Loucy (cell line): ENCODE data around the gene OPN3.

ENCODE experiments used
- EZH2phosphoT487 ChIP-seq: fragments of 200-600 bp; IDR thresholded peaks from 2 replicates; pipeline ENCODE4 v1.6.1; 2018; ENCODE audit warnings: antibody characterized with exemption, mild to moderate bottlenecking, moderate library complexity, borderline replicate concordance
- TF ChIP-seq, protein P1 (sequence below): fragments of 200-600 bp; sonication (generic); conservative IDR thresholded peaks from 2 replicates; pipeline ENCODE4 v1.5.1; 2014; ENCODE audit warnings: mild to moderate bottlenecking, antibody characterized with exemption, low read length

DNA sequence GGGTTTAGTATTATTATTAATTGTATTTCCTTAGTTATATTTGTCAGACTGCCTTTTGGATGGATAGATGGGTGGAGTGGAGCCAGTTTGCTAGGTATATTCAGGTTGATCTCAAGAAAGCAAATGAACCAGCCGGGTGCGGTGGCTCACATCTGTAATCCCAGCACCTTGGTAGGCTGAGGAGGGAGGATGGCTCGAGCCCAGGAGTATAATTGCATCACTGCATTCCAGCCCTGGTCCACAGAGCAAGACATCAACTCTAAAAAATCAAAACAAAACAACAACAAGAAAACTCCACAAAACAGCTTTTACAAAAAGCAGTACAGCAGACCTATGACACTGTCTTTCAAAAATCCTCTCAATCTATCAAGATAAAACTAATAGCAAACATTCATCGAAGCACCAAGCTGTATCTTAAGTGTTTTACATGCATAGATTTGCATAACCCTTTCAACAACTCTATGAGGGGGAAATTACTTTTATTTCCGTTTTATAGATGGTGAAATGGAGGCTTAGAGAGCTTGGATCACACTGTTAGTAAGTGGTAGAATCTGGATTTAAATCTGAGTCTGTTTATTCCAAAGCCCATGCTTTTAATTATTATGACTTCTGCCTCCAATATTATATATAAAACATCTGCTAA lies 82.5 kb downstream of the OPN3 start:
- TF ChIP-seq, protein P1, sequence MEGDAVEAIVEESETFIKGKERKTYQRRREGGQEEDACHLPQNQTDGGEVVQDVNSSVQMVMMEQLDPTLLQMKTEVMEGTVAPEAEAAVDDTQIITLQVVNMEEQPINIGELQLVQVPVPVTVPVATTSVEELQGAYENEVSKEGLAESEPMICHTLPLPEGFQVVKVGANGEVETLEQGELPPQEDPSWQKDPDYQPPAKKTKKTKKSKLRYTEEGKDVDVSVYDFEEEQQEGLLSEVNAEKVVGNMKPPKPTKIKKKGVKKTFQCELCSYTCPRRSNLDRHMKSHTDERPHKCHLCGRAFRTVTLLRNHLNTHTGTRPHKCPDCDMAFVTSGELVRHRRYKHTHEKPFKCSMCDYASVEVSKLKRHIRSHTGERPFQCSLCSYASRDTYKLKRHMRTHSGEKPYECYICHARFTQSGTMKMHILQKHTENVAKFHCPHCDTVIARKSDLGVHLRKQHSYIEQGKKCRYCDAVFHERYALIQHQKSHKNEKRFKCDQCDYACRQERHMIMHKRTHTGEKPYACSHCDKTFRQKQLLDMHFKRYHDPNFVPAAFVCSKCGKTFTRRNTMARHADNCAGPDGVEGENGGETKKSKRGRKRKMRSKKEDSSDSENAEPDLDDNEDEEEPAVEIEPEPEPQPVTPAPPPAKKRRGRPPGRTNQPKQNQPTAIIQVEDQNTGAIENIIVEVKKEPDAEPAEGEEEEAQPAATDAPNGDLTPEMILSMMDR: no peak
- no peak for TF ChIP-seq EZH2phosphoT487
